Activated CD8-positive, alpha-beta memory T cell treated with anti-CD3 and anti-CD28 coated beads for 1 hour (primary cell): Measurements from ENCODE around the gene TIE1.
A peak's percentile ranks its signal among the peaks of the same experiment; 100 is the strongest.

ENCODE experiments used
- DNase-seq, 2 donors: peaks; one replicate each; pipeline ENCODE4 v3.0.0-alpha.2; 2020; ENCODE audit warnings: low read depth in 1 of 2; ENCODE audit errors: extremely low read depth in 1 of 2

TIE1 gene

GRCh38 chr1:43334453-43335205 lies 33.8 kb downstream of the TIE1 start:
- no peak for DNase-seq

DNA sequence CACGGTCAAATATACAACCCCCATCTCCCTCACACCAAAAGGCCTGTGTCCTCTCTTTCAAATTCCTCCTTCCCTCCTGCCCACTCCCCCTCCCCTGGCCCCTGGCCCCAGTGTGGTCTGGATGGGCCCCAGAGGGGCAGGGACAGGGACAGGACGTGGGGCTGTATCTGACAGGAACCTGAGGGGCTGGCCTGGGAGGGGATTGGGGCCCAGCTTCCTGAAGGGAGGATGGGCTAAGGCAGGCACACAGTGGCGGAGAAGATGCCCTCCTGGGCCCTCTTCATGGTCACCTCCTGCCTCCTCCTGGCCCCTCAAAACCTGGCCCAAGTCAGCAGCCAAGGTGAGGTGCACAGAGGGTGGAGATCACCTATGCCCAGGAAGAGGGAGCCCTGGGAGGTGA lies 36.8 kb downstream of the TIE1 start, which contains the start of gene MPL:
Gene MPL, plus strand, starts transcription at position 231 of the 400 bp plus-strand sequence. Its CDS starts 31 bp downstream, at position 262.
- DNase-seq, result no peak

GRCh38 chr1:43338001-43338400 lies 37.2 kb downstream of the TIE1 start:
- DNase-seq, result no peak

DNA sequence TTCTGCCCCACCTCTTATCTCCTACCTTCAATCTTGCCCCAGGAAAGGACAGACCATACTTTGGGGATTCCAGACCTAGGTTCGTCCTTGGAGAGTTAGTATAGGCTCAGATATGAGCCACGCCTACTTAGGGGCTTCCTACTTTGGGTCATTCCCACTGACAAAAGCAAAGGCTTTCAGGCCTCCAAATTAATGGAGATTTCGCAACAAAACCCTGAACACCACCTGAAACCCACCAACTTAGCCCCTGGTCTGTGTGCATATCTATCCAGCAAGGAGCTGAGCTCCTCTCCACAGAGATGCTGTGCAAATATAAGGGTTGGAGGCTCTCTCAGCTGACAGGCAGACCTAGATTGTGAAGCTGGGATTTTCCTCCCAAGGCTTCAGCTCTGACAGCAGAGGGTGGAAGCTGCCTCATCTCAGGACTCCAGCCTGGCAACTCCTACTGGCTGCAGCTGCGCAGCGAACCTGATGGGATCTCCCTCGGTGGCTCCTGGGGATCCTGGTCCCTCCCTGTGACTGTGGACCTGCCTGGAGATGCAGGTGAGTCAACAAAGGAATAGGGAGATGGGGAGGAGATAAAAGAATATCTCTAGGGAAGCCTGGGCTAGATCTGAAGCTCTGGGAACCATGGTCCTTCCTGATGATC lies 38.9 kb downstream of the TIE1 start:
- DNase-seq, result no peak

- DNase-seq, result no peak
Observed at GRCh38 chr1:43340559-43340958, 39.8 kb downstream of the TIE1 start.

DNA sequence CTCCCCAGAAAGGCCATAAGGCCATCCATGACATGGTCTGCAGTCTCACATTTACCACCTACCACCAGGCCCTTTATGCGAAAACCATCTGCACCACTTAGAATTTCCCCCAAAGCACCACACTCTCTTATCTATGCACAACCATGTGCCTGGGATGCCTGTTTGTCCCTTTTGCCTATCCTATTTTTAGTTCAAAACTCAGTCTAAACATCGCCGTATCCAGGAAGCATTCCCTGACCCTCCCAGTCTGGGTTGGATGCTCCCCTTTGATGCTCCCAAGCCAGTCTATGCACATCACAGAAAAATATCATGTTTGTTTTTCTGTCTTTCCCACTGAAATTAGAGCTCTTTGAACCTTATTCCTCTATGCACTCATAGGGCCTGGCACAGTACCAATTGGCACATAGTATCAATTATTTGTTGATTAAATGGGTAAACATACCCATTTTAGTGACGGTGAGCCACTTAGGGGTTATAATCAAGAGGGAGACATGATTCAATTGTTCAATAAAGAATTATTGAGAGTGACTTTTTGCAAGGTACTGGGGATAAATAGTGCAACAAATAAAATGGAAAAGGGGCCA lies 43.6 kb downstream of the TIE1 start:
- DNase-seq, result no peak

DNA sequence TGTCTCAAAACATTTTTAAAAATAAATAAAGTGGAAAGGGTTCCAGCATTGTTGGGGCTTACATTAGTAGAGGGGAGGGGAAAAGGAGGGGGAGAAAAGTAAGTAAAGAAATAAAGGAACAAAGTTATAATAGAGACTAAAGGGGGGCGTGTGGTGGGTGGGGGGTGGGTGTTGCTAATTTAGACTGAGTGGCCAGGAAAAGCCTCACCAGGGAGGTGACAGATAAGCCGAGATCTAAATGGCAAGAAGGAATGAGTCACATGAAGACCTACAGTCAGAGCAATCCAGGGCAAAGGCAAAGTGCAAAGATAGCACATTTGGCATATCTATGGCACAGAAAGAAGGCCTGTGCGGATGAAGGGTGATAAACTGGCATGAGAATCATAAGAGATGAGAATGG lies 44.3 kb downstream of the TIE1 start:
- DNase-seq, result no peak

GRCh38 chr1:43346636-43347035 lies 45.9 kb downstream of the TIE1 start:
- DNase-seq, result no peak

- no peak for DNase-seq
Observed at GRCh38 chr1:43348343-43348808, 47.6 kb downstream of the TIE1 start.

GRCh38 chr1:43348809-43349593 lies 48.2 kb downstream of the TIE1 start:
- DNase-seq, result peak in 1 of 2 donors; percentile 20

DNA sequence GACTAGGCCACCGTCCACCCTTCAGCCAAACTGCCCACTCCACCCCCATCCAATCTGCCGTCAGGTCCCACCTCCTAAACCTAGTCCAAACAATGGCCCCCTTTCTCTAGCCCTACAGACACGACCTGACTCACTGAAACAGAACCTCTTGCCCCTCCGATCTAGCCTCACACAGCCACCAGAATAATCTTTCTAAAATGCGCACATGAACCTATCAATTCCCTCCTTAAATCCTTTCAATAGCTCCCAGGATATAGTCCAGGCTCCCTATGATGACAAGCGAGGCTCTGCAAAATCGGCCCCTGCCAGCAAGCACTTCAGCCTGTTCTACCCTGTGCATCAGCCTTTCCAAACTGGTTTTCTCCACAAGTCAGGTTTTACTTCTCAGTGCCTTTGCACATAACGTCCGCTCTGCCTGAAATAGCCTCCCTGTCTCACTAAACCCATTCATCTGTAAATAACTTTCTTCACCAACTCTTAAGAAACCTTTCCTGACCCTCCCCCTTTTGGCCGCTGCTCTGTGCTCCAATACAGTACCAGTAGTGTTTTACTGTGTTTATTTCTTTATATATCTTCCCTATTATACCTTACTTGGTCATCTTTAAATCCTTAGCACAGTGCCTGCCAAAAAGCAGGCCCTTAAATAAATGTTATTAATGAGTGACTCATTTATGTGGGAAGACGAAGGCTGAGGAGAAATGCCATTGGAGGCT lies 49.0 kb downstream of the TIE1 start:
- DNase-seq, result no peak

DNA sequence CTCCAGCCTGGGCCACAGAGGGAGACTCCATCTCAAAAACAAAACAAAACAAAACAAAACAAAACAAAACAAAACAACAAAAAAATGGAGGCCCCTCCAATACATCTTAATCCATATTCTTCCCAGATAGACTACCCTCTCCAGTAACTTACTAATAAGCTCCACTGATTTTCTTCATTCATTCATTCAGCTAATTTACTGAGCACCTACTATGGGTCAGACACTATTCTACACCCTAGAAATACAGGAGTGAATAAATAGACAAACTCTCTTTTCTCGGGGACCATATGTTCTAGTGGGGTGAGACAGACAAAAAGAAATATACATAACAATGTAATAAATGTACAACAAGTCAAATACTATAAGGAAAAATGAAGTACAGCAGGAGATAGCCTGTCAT lies 50.2 kb downstream of the TIE1 start:
- DNase-seq, result no peak

GRCh38 chr1:43351421-43352350 lies 50.9 kb downstream of the TIE1 start:
- no peak for DNase-seq

DNA sequence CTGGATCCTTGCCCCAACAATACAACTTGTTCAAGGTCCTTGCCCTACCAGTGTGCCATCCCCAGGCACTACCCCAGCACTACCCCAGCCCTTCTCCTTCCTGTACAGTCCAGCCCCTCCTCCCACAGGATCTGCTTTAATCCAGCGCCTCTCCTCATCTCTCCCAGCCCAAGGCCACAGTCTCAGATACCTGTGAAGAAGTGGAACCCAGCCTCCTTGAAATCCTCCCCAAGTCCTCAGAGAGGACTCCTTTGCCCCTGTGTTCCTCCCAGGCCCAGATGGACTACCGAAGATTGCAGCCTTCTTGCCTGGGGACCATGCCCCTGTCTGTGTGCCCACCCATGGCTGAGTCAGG lies 51.5 kb downstream of the TIE1 start:
- DNase-seq, result no peak

DNA sequence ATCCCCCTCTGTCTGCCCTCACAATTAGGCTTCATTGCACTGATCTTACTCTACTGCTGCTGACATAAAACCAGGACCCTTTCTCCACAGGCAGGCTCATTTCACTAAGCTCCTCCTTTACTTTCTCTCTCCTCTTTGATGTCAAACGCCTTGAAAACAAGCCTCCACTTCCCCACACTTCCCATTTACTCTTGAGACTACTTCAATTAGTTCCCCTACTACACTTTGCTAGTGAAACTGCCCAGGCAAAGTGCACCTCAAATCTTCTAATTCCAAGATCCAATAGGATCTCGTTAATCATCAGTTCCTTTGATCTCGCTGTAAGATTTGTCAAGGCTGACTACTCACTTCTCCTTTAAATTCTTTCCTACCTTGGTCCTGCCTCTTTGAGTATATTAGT lies 52.1 kb downstream of the TIE1 start:
- no peak for DNase-seq

DNA sequence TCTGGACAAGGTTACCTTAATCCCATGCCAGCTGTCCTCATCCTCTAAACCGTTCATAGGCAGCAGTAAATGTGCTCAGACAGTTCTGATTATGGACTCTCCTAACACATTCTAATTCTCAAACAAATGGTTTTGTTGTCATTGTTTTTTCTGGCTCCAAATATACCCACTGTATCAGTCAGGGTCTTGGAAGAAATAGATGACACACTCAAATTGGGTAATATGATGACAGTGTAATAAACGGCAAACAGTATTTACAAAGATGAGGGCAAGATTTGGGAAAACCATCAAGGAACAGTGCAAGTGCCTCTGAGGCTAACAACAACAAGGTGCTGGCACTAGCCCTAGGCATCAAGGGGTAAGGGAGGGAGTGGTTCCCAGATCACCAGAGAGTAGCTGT lies 53.7 kb downstream of the TIE1 start:
- DNase-seq, result no peak

- no peak for DNase-seq
Observed at GRCh38 chr1:43354936-43355335, 54.2 kb downstream of the TIE1 start.

GRCh38 chr1:43357251-43357650 lies 56.5 kb downstream of the TIE1 start:
- DNase-seq, result no peak

GRCh38 chr1:43358121-43358745 lies 57.5 kb downstream of the TIE1 start:
- no peak for DNase-seq
